Nephron (organoid): ENCODE results near the gene DUS1L.

Experiments
- H3K27ac Mint-ChIP-seq, 3 experiments: 2 replicates each; pipeline ENCODE4 v1.8.0; 2020; ENCODE audit warnings: mixed read lengths in 3 of 3, mild to moderate bottlenecking in 2 of 3, moderate library complexity in 1 of 3
- H3K27me3 Mint-ChIP-seq: 2 replicates; pipeline ENCODE4 v1.8.0; 2021; ENCODE audit warnings: low read depth, mild to moderate bottlenecking, moderate library complexity, mixed read lengths
- H3K36me3 Mint-ChIP-seq: 2 replicates; pipeline ENCODE4 v1.8.0; 2020; ENCODE audit warnings: low read depth, mixed read lengths
- H3K4me1 Mint-ChIP-seq: 2 replicates; pipeline ENCODE4 v1.8.0; 2020; ENCODE audit warnings: mixed read lengths
- H3K4me3 Mint-ChIP-seq, 3 experiments: 2 replicates each; pipeline ENCODE4 v1.8.0; 2020; ENCODE audit warnings: mild to moderate bottlenecking in 3 of 3, mixed read lengths in 3 of 3, moderate library complexity in 2 of 3
- H3K9me3 Mint-ChIP-seq: 2 replicates; pipeline ENCODE4 v1.8.0; 2020; ENCODE audit warnings: mixed read lengths
- CTCF ChIP-seq, 3 experiments: fragments of 200-600 bp; sonication (generic); IDR thresholded peaks; one replicate each; pipeline ENCODE4 v1.5.0; 2021; ENCODE audit warnings: antibody characterized with exemption in 3 of 3; ENCODE audit not compliant: unreplicated experiment in 3 of 3

The DUS1L gene

GRCh38 chr17:82065193-82065637, 389 bp downstream of the DUS1L start:
- no peak for TF ChIP-seq CTCF (IDR thresholded peaks at IDR 0.05; ENCODE audit: unreplicated experiment in 3 of 3)

GRCh38 chr17:82064433-82065192, 991 bp downstream of the DUS1L start:
- TF ChIP-seq CTCF (IDR thresholded peaks at IDR 0.05; ENCODE audit: unreplicated experiment in 3 of 3), result no peak
- Mint-ChIP-seq H3K36me3 (peaks cover 3% of the 10 kb centered on the region), H3K4me1 (no peaks in the 10 kb centered on the region), H3K4me3 (peak overlapping the region; percentile 68 to 76 (median 75)), H3K9me3 (no peaks in the 10 kb centered on the region), H3K27me3 (no peaks in the 10 kb centered on the region), H3K27ac (no peak overlapping the region)

More at GRCh38 chr17:82065193-82065637, 389 bp downstream of the DUS1L start:
- H3K4me3 Mint-ChIP-seq, result peak overlapping the region; percentile 68 to 75 (median 69)
- no peaks in the 10 kb centered on the region for H3K9me3 Mint-ChIP-seq
- peaks cover 1% of the 10 kb centered on the region for H3K36me3 Mint-ChIP-seq
- no peak overlapping the region for H3K27ac Mint-ChIP-seq
- no peaks in the 10 kb centered on the region for H3K27me3 Mint-ChIP-seq
- no peaks in the 10 kb centered on the region for H3K4me1 Mint-ChIP-seq

- no peaks in the 10 kb centered on the region for H3K27me3 Mint-ChIP-seq
- H3K4me3 Mint-ChIP-seq, result peak overlapping the region; percentile 68 to 76 (median 75)
- no peak overlapping the region for H3K27ac Mint-ChIP-seq
- peaks cover 3% of the 10 kb centered on the region for H3K36me3 Mint-ChIP-seq
- H3K9me3 Mint-ChIP-seq, result no peaks in the 10 kb centered on the region
- H3K4me1 Mint-ChIP-seq, result no peaks in the 10 kb centered on the region
- no peak for TF ChIP-seq CTCF (IDR thresholded peaks at IDR 0.05; ENCODE audit: unreplicated experiment in 3 of 3)
Measured at GRCh38 chr17:82063424-82064415, 1.9 kb downstream of the DUS1L start.

- Mint-ChIP-seq H3K4me3 (no peak overlapping the region), H3K4me1 (no peaks in the 10 kb centered on the region), H3K27me3 (no peaks in the 10 kb centered on the region), H3K27ac (no peak overlapping the region), H3K9me3 (no peaks in the 10 kb centered on the region), H3K36me3 (peaks cover 5% of the 10 kb centered on the region)
- no peak for TF ChIP-seq CTCF (IDR thresholded peaks at IDR 0.05; ENCODE audit: unreplicated experiment in 3 of 3)
Measured at GRCh38 chr17:82062984-82063368, 2.6 kb downstream of the DUS1L start.

- Mint-ChIP-seq H3K9me3 (no peaks in the 10 kb centered on the region), H3K27me3 (no peaks in the 10 kb centered on the region), H3K36me3 (peaks cover 9% of the 10 kb centered on the region), H3K4me1 (no peaks in the 10 kb centered on the region), H3K27ac (no peak overlapping the region), H3K4me3 (peak overlapping the region; percentile 32 to 63 (median 44))
- no peak for TF ChIP-seq CTCF (IDR thresholded peaks at IDR 0.05; ENCODE audit: unreplicated experiment in 3 of 3)
Measured at GRCh38 chr17:82062076-82062983, 3.3 kb downstream of the DUS1L start.
